Heart right ventricle (tissue), 16 donors: ENCODE measurements around the gene KANK2. TPM values are rescaled to one million over a fixed set of nuclear protein-coding genes. Genes with fewer than 3 reads are reported as not detected.
A peak's percentile ranks its signal among the peaks of the same experiment; 100 is the strongest.

Experiments
- ATAC-seq, 8 donors: fragments of 200-7000 bp; cut with Tn5 transposase; one replicate each; pipeline ENCODE4 v1.9.1; 2020; ENCODE audit warnings: mild to moderate bottlenecking in 8 of 8, moderate library complexity in 8 of 8, moderate number of reproducible peaks in 1 of 8
- DNase-seq, 2 donors: peaks; one replicate each; pipeline ENCODE4 v3.0.0-alpha.2; 2020
- H3K27ac ChIP-seq, 10 donors: fragments of 200-600 bp; sonication (generic) in 2 of 10; one replicate each; pipeline versions ENCODE4 v1.5.0 to v1.8.0; 2020 to 2022; ENCODE audit warnings: mild to moderate bottlenecking in 3 of 10
- H3K27me3 ChIP-seq, 7 donors: fragments of 200-600 bp; one replicate each; pipeline ENCODE4 v1.8.0; 2021 to 2022; ENCODE audit warnings: mild to moderate bottlenecking in 2 of 7
- H3K36me3 ChIP-seq, 9 donors: fragments of 200-600 bp; sonication (generic) in 1 of 9; one replicate each; pipeline versions ENCODE4 v1.5.0 to v1.8.0; 2020 to 2022; ENCODE audit warnings: mild to moderate bottlenecking in 2 of 9
- H3K4me1 ChIP-seq, 9 donors: fragments of 200-600 bp; sonication (generic) in 1 of 9; one replicate each; pipeline versions ENCODE4 v1.5.0 to v1.8.0; 2020 to 2022; ENCODE audit warnings: mild to moderate bottlenecking in 4 of 9
- H3K4me3 ChIP-seq, 10 donors: fragments of 200-600 bp; sonication (generic) in 2 of 10; one replicate each; pipeline versions ENCODE4 v1.5.0 to v1.8.0; 2020 to 2022; ENCODE audit warnings: mild to moderate bottlenecking in 7 of 10, moderate library complexity in 2 of 10
- H3K9me3 ChIP-seq, 11 donors: fragments of 200-600 bp in 10 of 11; sonication (generic) in 2 of 11; one replicate each; pipeline versions ENCODE4 v1.5.0 to v1.8.0; 2013 to 2022; ENCODE audit warnings: mild to moderate bottlenecking in 2 of 11, control low read depth in 1 of 11, moderate library complexity in 1 of 11
- CTCF ChIP-seq, 9 donors: fragments of 200-600 bp; sonication (generic) in 2 of 9; IDR thresholded peaks; one replicate each; pipeline versions ENCODE4 v1.5.0 to v1.8.0; 2021 to 2022; ENCODE audit warnings: antibody characterized with exemption in 9 of 9, mild to moderate bottlenecking in 5 of 9, moderate library complexity in 1 of 9
- WGBS, 2 donors: extraction: QIAGEN DNeasy Blood & Tissue Kit; methylation state at CpG; one replicate each; pipeline ENCODE4 v1.1.7; 2013; ENCODE audit warnings: inconsistent platforms in 1 of 2; 5-methylcytosine and 5-hydroxymethylcytosine counted together
- intact Hi-C, 10 donors: fragments of 100-400 bp; cut with DNase I; formaldehyde crosslinking; loops; one replicate each; pipeline versions ENCODE4 v1.11.1 to v1.14.2; 2022
- polyA plus RNA-seq, 2 donors: library from polyadenylated mRNA; stranded (reverse); fragments of 200-250 nt; gene quantifications; one replicate each; pipeline ENCODE4 v1.2.3, GENCODE V29; 2013
- total RNA-seq, 10 donors: library from RNA; stranded (reverse); fragmentation: NEBNext Ultra II Directional in 3 of 10; extraction: Animal tissue kit (Norgen Biotek cat#: 25700) in 3 of 10; gene quantifications; one replicate each; pipeline versions ENCODE4 v1.2.1 to v1.2.4, GENCODE V29; 2021 to 2023
- donor health status: Arrhythmogenic right ventricular cardiomyopathy.
- donor health status: ischemic (EF 13 %, LVEDD 7.1; RV severe dilation, severe dysfunction).
- donor health status: healthy with polysubstance abuse.
- donor health status: DM: no; HTN: yes; CAD: no.
- donor health status: DM: no; HTN: no; CAD: no.
- donor health status: ischemic (EF 25% LVEDD 6.9; RV normal size, moderate dysfunction).
- donor health status: ischemic (EF 25% LVEDD 5.7; RV mildly dilated, moderate dysfunction).
- donor health status: healthy.
- donor health status: DM: yes; HTN: yes; CAD: no.
- donor health status: Ischemic cardiomyopathy.
- donor health status: ischemic (EF 35%, LVEDD 5.7; RV mildly dilated, moderate dysfunction).
- donor health status: nonischemic (EF 11% LVEDD 7.7; RV severe dilation, severe dysfunction).
- donor health status: DM: yes; HTN: yes; CAD: no.
- donor health status: PGD.
- donor health status: ischemic (EF 29% LVEDD 5.4; RV normal size, mild dysfunction).
- donor health status: nonischemic (EF 23%, LVEDD 6.1; RV moderate dilation, normal function).

Gene KANK2
- total and polyA plus RNA-seq, 12 donors = 165 to 355 (median 298) TPM

- ATAC-seq (peak in 5 of 8 donors; percentile 0 to 2 (median 0)), DNase-seq (no peak)
- intact Hi-C loops = loop anchor here in 8 of 10 donors (1.0 to 10.0 kb wide), 6 partner anchors 60 to 168 kb away; no protein-coding TSS in a partner anchor
- no peaks in the 10 kb centered on the region for H3K27me3 ChIP-seq
- peaks cover 13 to 50% (median 35%) of the 10 kb centered on the region in 9 donors for H3K4me1 ChIP-seq
- H3K27ac ChIP-seq = peak overlapping the region; percentile 81 to 94 (median 85)
- 80 to 88% methylated on average over 20 of the region's 20 CpGs for WGBS, 2 donors
- H3K36me3 ChIP-seq = peaks cover 0 to 95% (median 23%) of the 10 kb centered on the region in 9 donors
- no peak overlapping the region for H3K4me3 ChIP-seq
- H3K9me3 ChIP-seq = no peaks in the 10 kb centered on the region
- no peak for TF ChIP-seq CTCF (IDR thresholded peaks at IDR 0.05)
These were observed 5.3 kb upstream of the KANK2 start for GRCh38 chr19:11202488-11203193.

- TF ChIP-seq CTCF (IDR thresholded peaks at IDR 0.05) = no peak
- Histone ChIP-seq H3K27ac (peak overlapping the region in 9 of 10 donors; percentile 81 to 94 (median 85)), H3K4me1 (peaks cover 13 to 51% (median 35%) of the 10 kb centered on the region in 9 donors), H3K4me3 (no peak overlapping the region), H3K9me3 (no peaks in the 10 kb centered on the region), H3K36me3 (peaks cover 0 to 87% (median 17%) of the 10 kb centered on the region in 9 donors), H3K27me3 (peaks cover 0 to 1% (median 0%) of the 10 kb centered on the region in 7 donors)
- intact Hi-C loops = loop anchor here in 7 of 10 donors (5.0 to 10.0 kb wide), 3 partner anchors 64 to 167 kb away; no protein-coding TSS in a partner anchor
- WGBS, 2 donors = 95 to 96% methylated on average over 24 of the region's 24 CpGs
- no peak for DNase-seq
- no peak for ATAC-seq
These were observed 4.4 kb upstream of the KANK2 start for GRCh38 chr19:11201791-11202190.

- WGBS, 2 donors = 85 to 87% methylated on average over 9 of the region's 9 CpGs
- Histone ChIP-seq H3K27ac (peak overlapping the region in 5 of 10 donors; percentile 15 to 91 (median 85)), H3K27me3 (peaks cover 0 to 7% (median 0%) of the 10 kb centered on the region in 7 donors), H3K4me3 (no peak overlapping the region), H3K9me3 (no peaks in the 10 kb centered on the region), H3K36me3 (peaks cover 0 to 78% (median 12%) of the 10 kb centered on the region in 9 donors), H3K4me1 (peaks cover 13 to 59% (median 41%) of the 10 kb centered on the region in 9 donors)
- no peak for TF ChIP-seq CTCF (IDR thresholded peaks at IDR 0.05)
- no peak for DNase-seq
- no peak for ATAC-seq
- intact Hi-C loops = loop anchor here in 7 of 10 donors (5.0 to 10.0 kb wide), 3 partner anchors 64 to 166 kb away; no protein-coding TSS in a partner anchor
These were observed 3.6 kb upstream of the KANK2 start for GRCh38 chr19:11200931-11201330.

- Histone ChIP-seq H3K4me1 (peaks cover 14 to 64% (median 46%) of the 10 kb centered on the region in 9 donors), H3K9me3 (no peaks in the 10 kb centered on the region), H3K27ac (peak overlapping the region in 1 of 10 donors; percentile 98), H3K27me3 (peaks cover 0 to 7% (median 0%) of the 10 kb centered on the region in 7 donors), H3K36me3 (peaks cover 0 to 73% (median 11%) of the 10 kb centered on the region in 9 donors), H3K4me3 (no peak overlapping the region)
- DNase-seq (no peak), ATAC-seq (no peak)
- TF ChIP-seq CTCF (IDR thresholded peaks at IDR 0.05) = no peak
- intact Hi-C loops = loop anchor here in 7 of 10 donors (5.0 to 10.0 kb wide), 3 partner anchors 63 to 165 kb away; no protein-coding TSS in a partner anchor
- WGBS, 2 donors = 89 to 95% methylated on average over 15 of the region's 15 CpGs
These were observed 2.8 kb upstream of the KANK2 start for GRCh38 chr19:11200015-11200574.
